ENCODE results near the gene MUC20.

DNA sequence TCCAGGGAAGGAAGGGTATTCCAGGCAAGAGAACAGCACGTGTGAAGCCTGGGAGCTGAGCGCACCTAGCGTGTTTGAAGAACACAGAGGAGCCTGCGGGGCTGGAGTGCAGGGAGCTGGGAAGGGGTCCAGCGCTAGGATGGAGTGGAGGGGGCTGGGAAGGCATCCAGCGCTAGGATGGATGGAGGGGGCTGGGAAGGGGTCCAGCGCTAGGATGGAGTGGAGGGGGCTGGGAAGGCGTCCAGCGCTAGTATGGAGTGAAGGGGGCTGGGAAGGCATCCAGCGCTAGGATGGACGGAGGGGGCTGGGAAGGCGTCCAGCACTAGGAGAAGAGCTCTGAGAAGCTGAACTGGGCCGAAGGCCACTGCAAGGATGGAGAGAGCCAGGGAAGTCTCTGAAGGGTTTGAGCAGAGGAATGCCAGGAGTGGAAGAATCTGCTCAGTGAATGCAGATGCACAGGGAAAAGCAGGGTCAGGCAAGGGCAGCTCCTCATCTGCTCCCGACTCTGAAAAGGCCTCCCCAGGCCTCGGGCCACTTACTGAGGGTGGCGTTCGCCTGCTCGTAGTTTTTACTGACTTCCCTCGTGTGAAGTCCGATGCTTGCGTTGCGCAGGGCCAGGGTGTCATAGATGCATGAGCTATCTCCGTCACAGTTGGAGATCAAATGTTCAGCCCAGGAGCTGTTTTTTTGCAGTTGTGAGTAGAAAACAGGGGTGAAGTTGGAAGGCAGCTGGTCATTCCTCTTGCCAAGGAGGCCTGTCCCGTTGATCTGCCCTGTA lies 39.8 kb downstream of the MUC20 start:
- TF ChIP-seq, protein P1, sequence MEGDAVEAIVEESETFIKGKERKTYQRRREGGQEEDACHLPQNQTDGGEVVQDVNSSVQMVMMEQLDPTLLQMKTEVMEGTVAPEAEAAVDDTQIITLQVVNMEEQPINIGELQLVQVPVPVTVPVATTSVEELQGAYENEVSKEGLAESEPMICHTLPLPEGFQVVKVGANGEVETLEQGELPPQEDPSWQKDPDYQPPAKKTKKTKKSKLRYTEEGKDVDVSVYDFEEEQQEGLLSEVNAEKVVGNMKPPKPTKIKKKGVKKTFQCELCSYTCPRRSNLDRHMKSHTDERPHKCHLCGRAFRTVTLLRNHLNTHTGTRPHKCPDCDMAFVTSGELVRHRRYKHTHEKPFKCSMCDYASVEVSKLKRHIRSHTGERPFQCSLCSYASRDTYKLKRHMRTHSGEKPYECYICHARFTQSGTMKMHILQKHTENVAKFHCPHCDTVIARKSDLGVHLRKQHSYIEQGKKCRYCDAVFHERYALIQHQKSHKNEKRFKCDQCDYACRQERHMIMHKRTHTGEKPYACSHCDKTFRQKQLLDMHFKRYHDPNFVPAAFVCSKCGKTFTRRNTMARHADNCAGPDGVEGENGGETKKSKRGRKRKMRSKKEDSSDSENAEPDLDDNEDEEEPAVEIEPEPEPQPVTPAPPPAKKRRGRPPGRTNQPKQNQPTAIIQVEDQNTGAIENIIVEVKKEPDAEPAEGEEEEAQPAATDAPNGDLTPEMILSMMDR (conservative IDR thresholded peaks at IDR 0.05) = no peak
- no peak for TF ChIP-seq EZH2 (IDR thresholded peaks at IDR 0.05; ENCODE audit: low read depth)
